Activated CD8-positive, alpha-beta memory T cell treated with anti-CD3 and anti-CD28 coated beads, Interleukin-2, amount 50 U/mL, for 1 hour (primary cell): Measurements from ENCODE around the gene OTUD3.
"Not testable (repeated sequence)": the region's sequence is repeated elsewhere in the genome, so short reads cannot be mapped to it uniquely, and the experiment has no call there.

ENCODE experiments used
- DNase-seq: peaks from one replicate; pipeline ENCODE4 v3.0.0-alpha.2; 2020; ENCODE audit errors: extremely low read depth

The OTUD3 gene

DNA sequence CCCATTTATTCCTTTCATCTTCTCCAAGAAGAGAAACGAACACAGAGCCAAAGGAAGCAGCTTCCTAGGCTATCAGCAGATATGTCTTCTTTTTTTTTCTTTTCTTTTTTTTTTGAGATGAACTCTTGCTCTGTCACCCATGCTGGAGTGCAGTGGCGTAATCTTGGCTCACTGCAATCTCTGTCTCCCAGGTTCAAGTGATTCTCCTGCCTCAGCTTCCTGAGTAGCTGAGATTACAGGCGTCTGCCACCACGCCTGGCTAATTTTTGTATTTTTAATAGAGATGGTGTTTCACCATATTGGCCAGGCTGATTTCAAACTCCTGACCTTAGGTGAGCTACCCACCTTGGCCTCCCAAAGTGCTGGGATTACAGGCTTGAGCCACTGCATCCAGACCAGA is 13.6 kb upstream of the OTUD3 start:
- not testable (repeated sequence) for DNase-seq

DNA sequence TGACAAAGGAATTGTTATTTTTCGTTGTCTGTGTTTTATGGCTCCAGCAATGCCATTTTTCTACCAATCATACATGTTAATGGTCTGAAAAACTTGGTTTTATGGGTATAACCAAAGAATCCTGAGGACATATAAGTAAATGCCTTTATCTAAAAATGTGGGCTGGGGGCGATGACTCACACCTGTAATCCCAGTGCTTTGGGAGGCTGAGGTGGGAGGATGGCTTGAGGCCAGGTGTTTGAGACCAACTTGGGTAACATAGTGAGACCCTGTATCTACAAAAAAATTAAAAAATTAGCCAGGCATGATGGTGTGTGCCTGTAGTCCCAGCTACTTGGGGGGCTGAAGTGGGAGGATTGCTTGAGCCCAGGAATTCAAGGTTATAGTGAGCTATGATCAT is 12.7 kb upstream of the OTUD3 start:
- not testable (repeated sequence) for DNase-seq

DNA sequence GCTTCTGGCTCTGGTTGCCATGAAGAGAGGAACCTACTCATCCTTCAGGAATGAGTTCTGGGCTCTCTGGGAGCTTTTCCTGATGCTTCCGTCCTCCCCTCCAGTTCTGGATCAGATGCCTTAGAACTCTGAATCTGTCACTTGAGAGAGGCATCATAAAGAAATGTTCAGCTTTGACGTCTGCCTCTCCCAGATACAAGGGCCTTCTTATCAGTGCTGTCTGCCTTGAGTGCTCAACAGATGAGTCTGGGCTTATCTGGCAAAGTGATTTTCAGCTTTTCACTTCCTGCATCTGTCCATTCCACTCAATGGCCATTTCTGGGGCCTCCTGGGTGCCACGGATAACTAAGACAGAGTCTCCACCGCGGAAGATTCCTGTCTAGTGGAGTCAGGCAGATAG is 12.3 kb upstream of the OTUD3 start:
- DNase-seq = no peak

DNA sequence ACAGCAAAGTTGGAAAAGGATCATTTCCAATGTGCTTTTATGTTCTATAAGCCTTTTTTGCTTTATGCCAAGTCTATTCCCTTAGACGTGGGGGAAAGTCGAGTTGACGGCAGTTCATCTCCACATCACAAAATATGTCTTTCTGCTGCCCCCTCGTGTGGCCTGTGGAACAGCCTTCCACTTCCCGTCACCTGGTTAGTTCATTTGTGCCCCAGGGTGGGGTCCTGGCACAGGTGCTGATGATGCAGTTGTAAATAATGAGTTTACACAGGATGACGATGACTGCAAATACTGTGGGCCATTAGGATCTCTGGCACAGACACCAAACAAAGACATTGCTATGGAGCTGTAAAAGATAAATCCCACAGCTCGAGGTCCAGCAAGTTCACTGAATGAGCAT is 10.0 kb upstream of the OTUD3 start:
- DNase-seq = no peak

DNA sequence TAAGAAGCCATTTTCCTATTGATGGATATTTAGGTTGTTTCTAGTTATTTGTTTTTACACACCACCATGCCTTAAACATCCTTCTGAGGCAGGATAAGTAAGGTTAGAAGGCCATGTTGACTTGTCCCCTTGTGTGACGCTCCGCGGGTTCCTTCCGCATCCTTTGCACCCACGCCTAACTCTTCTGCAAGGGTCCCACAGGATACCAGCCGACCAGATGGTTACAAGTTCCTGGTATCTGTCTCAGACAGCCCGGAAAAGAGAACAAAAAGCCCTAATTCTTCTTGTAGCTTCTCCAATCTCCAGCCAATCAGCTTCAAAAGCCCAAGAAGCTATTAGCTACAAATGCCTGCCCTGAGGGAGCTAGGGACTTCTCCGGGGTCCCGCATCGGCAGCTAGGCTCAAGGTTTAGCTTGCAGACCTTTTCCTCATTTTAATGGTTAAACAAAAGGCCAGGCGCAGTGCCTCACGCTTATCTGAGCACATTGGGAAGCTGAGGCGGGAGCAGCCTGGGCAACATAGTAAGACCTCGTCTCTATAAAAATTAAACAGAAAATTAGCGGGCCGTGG is 4.9 kb upstream of the OTUD3 start:
- DNase-seq = no peak

DNA sequence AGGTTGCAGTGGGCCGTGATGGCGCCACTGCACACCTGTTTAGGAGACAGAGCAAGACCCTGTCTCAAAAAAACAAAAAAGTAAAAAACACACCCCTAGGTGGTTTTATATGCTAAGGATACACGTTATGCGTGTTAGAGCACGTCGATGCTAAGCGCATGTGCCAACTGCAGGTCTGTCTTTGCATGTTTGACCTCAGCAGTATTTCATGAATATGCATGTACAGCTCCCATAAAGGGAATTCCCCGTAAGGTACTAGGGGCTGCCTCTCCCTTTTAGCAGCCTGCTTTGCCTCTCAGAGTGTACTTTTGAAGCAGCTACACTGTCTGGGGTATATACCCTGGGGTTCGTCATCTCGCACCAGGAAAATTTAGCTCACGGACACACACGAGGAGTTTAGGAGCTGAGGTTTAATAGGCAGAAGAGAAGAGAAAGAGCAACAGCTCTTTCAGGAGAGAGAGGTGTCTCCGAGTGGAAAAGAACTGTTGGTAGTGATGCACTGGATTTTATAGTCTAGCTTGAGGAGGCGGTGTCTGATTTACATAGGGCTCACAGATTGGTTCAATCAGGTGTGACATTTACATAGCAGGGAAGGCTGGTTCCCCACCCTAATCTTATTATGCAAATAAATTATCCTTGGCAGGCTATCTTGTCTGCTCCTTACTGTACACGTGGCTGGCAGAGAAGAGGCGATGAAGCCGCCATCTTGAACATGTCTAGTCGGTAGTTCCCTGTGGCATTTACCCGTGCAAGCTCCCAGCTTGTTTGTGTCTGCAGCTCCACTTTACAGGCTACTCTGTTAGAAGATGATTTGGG is 4.2 kb upstream of the OTUD3 start:
- DNase-seq = no peak

DNA sequence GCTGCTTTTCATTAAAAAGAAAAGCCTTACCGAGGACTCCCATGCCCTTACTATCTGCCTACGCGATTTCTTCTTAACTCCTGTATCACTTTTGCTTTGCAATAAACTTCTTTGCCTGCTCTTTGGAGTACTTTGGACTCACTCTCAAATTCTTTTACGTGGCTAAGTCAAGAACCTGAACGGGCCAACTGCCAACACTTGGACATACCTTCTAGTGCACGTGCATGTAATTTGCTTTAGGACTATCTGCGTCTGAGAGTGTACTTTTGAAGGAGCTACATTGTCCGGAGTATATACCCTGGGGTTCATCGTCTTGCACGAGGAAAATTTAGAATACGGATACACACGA is 3.6 kb upstream of the OTUD3 start:
- no peak for DNase-seq

DNA sequence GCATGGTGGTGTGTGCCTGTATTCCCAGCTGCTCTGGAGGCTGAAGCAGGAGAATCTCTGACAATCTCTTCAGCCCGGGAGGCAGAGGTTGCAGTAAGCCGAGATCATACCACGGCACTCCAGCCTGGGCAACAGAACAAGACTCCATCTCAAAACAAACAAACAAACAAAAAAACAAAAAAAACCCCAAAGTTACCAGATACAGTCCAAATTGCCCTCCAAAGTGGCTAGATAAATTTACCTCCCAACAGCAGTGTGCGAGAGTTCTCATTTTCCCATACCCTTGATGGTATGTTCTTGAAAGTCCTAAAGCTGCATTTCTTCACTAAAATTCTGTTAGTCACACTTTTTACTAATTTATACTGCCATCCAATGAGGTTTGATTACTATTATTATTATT is 3.0 kb upstream of the OTUD3 start:
- no peak for DNase-seq

DNA sequence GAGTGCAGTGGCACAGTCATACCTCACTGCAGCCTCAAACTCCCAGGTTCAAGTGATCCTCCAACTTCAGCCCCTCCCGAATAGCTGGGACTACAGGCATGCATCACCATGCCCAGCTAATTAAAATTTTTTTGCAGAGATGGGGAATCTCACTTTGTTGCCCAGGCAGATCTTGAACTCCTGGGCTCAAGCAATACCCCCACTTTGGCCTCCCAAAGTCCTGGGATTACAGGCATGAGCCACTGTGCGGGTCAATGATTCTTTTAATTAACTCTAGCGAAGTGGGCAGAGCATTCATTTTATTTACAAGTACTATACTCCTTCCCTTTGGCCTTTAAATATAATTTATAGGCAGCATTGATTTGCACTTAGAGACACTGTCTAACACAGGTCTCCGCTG is 2.5 kb upstream of the OTUD3 start:
- DNase-seq = no peak

DNA sequence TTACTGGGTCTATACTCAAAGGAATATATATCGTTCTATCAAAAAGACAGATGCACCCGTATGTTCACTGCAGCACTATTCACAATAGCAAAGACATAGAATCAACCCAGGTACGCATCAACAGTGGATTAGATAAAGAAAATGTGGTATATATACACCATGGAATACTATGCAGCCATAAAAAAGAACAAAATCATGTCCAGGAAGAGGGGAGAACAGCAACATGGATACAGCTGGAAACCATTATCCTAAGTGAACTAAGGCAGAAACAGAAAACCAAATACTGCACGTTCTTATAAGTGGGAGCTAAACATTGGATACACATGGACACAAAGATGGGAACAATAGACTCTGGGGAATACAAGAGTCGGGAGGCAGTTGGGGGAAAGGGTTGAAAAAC is 1.4 kb upstream of the OTUD3 start:
- DNase-seq = not testable (repeated sequence)

DNA sequence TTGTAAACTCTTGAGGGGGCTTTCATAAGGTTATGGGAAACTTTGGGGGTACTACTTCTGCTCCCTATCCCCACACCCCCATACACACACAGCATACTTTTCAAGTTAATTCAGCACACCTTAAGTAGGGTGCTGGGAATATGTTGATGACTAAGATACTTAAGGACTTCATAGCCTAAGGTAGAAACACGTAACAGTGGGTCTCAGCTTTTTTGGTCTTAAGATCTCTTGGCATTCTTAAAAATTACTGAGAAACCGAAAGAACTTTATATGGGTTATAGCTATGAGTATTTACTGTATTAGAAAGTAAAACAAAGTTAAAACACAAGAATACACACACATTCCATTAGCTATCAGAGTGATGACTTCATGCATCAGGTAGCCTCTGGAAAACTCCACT is 2.1 kb downstream of the OTUD3 start:
- DNase-seq = no peak

DNA sequence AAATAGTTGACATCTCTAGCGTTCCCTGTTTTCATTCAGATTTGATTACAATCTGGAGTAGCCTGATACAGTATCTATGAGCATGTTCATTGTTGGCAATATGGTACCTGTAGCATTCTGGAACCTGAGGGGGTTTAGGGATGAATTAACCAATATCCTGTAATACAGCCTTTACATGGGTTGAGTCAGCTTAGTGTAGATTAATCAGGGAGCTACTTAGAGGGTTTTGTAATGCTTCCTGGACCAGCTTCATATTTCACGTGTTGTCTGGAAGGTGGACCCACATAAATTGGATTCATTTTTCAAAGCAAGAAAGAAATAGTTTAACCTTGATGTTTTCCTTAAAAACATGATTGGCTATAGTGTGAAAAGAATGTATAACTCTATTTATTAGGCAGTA is 3.6 kb downstream of the OTUD3 start:
- DNase-seq = no peak

DNA sequence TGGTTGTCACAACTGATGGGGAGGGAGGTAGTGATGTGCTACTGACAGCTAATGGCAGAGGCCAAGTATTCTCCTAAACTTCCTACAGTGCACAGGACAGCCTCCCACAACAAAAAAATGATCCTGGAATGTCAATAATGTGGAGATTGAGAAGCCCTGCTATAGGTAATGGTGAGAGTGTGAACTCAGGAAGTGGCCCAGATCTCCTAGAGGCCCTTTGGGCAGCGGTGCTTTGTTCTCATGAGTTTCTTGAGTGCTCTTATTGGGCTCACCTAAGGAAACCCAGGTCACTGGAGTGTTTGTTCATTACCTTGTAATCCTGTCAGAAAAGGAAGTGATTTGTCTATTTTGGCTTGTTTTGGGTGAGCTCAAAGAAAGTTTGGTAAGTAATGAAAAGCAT is 5.9 kb downstream of the OTUD3 start:
- DNase-seq = no peak

DNA sequence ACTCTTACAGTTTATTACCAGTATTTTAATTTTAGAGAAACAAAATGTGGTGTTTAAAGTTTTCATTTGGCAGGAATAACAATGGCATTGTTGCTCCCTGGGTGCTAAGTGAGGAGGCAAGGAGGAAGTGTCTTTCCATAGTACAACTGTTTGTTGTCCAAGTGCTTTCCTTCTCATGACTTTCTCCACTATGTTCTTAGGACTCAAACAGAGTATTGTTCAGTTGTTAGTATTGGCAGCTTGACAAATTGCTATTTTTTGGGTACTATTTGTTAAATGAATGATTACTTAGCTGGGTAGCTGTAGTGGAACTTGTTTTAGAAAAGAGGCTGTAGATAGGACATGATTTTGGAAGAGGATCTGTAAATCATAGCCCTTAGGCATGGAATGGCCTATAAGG is 7.5 kb downstream of the OTUD3 start:
- no peak for DNase-seq

DNA sequence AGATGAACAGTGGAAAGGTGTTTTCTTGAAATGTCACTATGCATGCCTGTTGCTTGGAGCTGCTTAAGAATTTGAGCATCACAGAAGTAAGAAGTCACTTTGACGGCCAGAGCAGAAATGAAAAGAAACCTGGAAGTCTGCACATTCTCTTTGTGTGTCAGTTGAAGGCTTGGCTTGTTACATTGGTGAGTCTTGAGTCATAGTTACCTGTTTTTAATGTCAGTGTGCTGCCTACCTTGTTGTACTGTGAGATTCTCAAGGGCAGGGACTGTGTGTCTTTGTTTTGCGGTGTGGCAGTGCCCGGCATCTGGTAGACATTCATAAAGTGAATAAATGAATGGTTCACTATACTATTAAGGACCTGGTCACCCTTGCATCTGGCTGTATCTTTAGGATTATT is 9.9 kb downstream of the OTUD3 start:
- DNase-seq = no peak

DNA sequence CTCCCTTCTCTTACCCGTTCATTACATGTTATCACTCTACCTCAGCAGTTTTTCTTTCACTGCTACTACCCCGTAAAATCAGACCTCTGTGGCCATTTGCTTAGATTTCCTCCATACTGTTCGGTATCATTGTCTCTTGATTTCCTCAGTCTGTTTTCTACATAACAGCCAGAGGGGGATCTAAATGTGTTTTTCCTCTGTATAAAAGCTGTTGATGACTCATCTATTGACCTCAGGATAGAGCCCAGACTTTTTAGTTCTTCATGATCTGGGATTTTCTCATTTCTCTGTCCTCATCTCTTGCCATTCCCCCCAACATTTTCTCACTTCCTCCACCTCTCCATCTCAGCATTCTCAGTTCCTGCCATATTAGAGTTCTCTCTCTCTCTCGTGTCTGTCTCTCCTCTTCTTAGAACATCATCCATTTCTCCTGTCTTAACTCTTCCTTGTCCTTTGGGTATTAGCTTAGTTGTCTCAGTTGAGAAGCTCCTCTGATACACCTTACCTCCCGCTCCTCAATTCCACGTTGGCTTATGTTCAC is 10.5 kb downstream of the OTUD3 start:
- no peak for DNase-seq

DNA sequence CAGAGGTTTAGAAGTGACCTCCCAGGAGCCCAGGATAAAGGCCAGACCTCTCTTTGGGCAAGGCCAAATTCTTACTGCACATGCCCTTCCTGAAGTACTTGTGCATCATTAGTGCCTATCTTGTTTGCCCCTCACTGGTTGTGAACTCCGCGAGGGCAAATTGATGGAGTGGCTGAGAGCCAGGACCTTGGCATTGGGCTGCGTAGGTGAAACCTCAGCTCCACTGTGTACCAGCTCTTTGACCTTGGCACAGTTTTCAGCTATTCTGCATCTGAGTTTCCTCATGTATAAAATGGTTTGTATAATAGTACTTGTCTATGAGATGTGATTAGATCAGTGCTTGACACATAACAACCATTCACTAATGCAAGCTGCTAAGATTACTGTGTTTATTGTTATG is 11.5 kb downstream of the OTUD3 start:
- no peak for DNase-seq

DNA sequence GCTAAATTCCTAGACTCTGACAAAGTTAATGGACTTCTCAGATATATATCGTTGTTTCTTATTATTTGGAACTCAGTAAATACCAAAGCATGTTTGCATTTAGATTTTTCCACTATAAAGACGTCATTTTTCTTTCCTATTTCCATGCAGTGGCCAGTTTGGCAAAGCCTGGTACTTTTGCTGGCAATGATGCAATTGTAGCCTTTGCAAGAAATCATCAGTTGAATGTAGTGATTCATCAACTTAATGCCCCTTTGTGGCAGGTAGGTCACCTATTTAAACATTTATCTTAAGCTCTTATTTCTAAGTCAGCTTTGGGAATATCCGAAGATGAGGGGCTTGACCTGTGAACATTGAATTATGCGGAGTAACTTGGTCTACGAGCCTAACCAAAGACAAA is 12.0 kb downstream of the OTUD3 start:
- DNase-seq = no peak

DNA sequence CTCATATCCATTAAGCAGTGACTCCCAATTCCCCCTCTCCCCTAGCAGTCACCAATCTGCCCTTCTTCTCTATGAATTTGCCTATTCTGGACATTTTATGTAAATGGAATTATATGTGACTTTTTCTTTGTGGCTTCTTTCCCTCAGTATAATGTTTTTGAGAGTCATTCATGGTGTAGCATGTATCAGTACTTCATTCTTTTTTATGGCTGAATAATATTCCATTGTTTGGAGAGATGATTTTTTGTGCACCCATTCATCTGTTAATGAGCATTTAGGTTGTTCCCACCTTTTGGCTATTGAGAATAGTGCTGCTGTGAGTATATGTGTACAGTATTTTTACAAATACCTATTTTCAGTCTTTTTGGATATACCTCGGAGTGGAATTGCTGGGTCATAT is 19.5 kb downstream of the OTUD3 start:
- DNase-seq = no peak

DNA sequence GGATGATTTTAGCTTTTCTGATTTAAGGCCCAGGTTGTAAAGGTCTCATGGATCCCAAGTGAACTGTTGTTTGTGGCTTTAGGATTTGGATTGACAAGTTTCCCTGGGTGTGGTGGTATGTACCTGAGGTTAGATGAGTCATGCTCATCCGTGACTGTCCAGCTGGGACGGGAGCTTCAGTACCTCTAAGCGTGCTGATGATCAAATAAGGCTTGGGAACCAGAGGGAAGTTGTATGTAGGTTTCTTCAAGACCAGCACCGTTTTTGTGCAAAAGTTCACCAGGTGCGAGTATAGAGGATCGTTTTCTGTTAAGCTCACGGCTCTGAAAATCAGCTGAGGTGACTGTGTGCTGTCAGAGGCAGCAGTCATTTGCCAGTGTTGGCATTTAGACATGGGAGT is 21.4 kb downstream of the OTUD3 start:
- DNase-seq = no peak

DNA sequence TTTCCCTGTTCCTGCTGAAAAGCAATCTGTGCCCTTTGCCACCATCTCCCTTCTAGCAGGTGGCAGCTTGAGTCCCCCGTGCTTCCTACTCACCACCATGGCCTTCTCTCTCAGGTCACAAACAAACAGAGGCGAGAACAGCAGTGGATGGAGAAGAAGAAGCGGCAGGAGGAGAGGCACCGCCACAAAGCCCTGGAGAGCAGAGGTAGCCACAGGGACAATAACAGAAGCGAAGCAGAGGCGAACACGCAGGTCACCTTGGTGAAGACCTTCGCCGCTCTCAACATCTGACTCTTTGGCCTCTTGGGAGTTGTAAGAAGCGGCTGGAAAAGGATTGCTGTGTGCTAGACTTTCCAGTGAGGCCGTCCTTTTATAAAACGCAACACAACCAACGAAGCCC is 25.3 kb downstream of the OTUD3 start:
- DNase-seq = no peak

DNA sequence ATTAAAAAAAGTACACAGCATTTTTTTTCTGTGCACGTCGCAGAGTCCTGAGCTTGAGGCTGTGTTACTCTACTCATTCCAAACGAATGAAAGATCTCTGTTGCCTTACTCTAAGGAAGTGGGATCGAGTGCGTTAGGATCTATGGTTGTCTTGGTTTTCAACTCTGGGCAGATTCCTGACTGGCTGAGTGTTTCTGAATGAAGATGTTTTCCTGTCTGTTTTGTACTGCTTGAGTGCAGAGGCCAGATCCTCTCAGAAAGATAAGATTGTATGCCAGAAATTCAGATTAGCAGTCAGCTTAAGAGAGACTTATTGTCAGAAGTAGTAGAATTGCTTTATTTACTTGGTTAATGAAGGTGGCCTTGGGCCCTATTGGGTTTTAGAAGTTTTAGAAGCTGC is 27.2 kb downstream of the OTUD3 start:
- DNase-seq = no peak

DNA sequence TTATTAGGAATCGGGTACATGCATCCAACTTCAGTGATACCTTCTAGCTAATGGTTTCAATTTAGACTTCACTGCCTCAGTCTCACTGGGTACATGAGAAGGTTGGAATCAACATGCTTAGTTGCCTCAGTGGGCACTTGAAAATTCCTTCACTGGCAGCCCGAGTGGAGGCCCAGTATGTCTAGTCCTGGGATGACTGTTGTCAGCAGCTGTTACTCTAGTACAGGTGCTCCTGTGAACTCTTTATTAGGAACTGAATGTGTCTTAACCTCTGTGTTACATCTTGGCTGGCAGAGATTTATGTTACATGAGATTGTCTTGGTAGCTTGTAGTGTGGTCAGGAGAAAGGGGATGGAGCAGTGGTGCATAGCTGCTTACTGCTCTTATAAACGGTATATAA is 27.8 kb downstream of the OTUD3 start:
- no peak for DNase-seq

DNA sequence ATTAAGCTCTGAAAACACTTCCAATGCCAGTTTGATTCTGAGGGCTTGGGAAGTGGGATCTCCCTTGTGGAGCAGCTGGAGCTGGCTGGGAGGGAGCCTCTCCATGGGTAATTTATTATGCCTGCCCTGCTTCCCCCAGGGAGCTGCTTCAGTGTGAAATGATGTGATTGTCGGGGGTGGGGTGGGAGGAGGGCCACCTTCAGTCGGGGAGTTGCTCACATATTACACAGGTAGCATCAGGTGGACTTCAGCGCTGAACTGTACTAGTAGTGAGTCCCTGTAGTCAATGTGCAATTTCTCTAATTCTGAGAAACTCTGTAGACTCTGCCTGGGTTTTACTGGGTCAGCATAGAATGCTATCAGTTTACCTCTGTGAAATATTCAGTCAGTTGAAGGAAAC is 28.5 kb downstream of the OTUD3 start:
- DNase-seq = no peak
